ENCODE data around the gene EDIL3.
"Not testable (repeated sequence)": the region's sequence is repeated elsewhere in the genome, so short reads cannot be mapped to it uniquely, and the experiment has no call there.

The EDIL3 gene

DNA sequence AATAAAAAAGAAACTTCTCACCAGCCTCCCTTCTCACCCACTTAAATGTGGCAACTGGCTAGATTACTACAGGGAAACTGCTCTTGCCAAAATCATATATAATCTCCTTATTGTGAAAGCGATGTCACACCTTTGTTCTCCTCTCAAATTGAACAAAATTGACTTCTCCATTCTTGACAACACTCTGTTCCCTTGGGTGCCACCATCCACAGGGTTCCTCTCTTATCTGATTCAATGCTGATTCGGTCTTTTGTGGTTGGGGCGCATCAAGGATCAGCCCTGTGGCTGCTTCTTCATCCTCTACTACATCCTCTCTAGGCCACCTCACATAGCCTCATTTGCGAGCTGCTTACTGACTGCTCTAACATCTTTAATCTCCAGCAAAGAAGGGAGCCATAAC is 86.1 kb downstream of the EDIL3 start:
- no peak for DNase-seq

DNA sequence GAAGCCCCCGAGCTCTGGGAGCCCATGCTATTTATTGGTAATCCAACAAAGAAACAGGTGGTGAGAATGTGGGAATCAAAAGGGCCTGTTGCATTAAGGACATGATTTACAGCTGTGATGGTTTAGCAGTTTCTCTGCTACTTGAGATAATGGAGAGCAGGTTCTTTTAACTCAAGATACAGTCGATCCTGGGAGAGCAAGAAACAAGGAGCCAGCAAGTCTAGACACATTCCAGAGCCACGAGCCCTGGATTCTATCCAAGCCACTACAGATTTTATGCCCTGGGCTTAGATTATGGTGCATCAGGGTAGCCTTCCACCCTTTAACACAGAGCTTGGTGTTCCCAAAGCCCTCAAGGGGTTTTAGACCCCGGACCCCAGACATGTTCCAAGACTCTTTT is 87.0 kb downstream of the EDIL3 start:
- DNase-seq = not testable (repeated sequence)

DNA sequence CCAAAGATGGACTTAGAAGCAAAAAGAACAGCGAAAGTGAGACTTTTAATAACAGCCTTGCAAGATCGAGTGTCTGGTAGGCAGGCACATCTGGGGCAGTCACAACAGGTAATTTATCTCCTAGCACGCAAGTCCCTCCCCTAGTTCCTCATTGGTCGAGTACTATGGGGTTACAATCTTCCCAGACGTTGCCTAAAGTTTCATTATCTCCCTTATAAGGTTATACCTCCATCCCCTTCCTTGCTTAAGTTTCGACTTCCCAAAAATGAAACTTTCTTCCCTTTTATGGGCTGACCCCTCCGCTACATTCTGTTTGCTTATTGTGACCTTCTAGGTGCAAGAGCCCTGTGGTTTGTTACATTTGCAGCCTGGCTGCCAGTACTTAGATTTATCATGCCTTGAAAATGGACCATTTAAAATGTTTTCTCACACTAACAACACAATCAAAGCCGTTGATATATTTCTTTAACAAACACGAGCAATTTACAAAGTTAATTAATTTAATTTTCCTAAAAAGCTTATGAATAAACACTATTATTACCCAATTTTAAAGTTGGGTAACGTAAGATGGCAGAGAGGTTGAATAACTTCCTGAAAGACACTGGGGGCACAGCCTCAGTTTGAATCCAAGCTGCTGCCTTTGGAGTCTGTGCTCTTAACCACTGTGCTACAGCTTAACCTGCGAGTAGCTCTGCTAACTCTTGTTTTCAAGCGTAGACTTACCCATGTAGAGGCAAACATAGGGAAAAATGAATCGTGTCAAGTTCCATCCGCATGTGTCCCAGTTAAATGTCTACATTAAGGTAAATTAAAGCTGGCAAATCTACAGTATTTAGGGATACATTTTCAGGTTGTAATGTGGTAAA is 91.7 kb downstream of the EDIL3 start:
- DNase-seq = no peak

DNA sequence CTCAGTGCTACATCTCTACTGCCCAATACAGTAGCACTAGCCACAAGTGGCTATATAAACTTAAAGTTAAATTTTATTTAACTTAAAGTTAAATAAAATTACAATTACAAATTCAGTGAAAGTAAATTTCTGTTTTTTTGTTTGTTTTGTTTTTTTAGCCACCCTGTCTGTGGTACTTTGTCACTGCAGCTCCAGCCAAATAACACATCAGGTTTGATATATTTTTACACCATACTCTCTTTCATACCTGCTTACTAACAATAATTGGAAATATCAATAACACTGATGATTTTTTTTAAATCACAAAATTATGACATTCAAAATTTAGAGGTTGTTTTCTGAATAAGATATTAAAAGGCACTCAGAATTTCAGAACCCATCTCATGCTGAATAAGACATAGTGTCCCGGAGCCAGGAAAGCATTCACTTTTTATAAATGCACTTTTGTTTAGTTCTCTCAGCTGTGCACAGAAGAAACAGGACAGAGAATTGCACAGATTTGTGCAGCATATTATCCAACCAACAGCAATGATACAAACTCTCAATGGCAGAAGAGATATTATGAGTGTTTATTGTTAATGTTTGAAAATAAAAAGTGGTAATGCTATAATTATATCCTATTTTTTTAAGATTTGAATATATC is 92.6 kb downstream of the EDIL3 start:
- DNase-seq = no peak

DNA sequence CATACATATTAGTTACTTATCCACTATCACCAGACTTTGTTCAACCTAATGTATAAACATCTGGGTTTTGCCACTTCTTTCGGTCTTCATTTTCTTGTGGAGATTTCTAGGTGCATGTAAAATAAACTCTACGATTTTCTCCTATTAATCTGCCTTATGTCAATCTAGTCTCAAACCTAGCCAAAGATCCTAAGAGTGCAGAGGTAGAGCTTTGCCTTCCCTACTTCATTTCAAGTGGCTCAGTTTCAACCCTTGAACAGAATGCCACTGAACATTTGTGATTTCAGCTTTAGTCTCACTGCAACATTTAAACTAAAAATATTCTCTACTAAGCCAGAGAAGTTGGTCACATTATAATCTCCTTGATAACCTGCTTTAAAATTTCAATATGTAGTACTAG is 94.0 kb downstream of the EDIL3 start:
- no peak for DNase-seq

DNA sequence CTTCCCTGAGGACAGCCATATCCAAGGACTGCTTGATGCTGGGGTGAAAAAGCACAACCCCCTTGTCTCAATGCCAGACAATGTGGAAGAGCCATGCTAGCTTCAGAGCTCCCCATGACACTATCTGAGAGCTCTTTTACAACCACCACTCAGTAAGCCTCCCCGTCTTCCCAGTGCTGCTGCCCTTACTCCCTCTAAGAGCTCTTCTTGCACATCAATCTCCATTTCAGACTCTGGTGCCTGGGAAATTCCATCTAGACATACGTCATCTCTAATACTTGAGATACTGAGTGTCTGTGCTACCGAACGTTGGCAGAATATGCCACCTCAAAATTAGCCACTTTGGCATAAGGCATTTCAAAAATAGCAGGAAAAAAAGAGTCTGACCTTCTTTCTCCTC is 94.5 kb downstream of the EDIL3 start:
- DNase-seq = no peak

DNA sequence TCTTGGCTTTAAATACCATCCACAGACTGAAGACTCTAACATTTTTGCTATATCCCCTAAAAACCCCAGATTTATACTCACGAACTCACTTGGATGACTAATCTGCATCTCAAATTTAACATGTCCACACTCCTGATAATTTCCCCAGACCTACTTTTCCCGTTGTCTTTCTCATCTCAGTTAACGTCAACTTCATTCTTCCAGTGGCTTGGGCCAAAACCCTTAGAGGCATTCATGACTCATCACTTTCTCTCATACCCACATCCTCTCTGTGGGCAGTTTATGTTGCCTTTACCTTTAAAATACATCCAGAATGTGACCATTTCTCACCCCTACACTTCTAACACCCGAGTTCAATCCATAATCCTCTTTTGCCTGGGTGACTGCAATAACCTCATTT is 96.7 kb downstream of the EDIL3 start:
- DNase-seq = peak in 1 of 5 donors; percentile 0

DNA sequence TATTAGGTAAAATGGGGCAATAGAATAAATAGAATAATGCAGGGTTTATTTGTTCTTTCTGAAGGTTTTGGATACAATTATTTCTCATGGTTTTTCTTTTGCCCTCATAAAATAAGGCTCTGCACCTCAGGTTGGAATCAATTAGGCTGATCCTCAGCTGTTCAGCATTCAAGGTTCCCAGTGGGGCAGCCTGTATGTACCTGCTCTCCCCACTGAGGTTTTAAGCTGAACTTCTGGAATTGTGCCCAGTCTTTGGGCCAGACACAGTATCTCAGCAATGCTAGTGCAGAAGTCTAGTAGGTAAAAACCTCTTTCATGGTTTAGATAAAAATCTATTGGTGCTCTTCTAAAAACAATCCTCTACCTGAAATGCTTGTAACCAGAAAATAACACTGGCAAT is 98.0 kb downstream of the EDIL3 start:
- no peak for DNase-seq

DNA sequence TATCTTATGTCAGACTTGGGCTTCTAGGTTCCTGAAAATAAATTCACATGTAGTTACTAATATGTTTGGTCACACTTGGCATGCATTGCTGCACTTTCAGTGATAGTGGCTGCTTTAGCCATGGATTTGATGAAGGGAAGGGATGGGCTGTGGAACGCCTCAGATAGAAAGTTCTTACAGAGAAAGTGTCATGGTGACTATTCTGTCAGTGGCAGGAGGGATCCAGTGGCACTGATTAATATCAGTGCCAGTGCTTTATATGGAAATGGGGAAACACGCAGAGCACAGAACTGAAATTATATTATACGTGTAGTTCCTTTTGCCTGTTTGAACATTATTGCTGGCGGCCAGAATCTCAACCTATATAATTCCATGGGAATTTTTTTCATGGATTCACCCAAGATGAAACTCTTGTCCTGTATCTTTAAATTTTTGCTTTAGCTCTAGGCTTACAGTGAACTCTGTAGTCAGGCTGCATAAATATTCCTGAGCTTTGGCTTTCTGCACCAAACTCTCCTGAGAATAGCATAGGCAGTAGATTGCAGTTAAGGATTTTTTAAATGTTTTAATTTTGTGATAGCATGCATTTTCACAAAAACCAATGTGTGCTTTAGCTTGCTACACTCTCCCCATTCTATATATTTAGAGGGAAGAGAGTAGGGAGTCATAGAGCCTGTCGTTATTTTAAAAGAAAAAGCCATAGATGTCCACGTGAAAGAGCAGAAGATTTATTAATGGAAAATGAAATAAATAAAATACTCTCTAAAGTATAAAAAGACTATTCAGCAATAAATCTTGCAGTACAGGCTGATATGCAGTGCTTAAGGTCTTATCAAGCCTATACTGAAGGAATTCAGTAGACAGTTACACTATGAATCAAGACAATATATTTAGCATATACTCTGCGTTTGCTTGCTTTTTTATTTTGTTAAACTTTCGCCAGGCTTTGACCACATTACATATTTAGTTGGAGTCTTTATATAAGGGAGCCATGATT is 98.7 kb downstream of the EDIL3 start:
- no peak for DNase-seq

DNA sequence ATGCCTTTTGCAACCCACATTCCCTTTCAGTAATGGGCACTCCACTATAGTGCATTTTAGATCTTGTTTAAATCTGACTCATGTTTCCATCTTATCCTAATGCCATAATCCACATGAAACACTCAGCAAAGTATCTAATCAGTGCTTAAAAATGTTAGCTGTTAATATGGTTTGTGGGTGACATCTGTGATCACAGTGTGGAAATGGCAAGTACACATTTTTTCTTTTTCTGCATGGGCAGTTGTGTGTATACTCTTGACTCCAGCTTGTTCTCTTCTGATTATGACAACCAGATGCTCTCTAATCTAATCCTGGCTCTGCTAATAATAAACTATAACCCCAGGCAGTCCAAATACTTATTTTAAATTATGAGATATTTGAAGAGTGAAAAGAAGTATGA is 103.3 kb downstream of the EDIL3 start:
- no peak for DNase-seq

DNA sequence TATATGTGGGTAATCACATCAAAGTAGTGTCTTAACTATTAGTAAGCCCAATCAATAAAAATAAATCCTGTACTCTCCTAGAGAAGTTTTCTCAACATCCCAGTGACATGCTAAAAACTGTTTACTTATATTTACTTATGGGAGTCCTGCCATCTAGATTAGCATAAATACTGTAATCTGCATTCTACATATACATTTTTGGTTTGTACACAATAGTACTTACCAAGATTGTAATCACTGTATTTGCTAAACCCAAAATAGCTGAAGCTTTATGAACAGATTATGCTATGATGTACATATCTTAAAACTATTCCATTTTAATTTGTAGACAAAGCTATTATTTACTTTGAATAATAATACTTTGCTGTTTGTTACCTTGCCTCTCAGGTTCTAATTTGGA is 105.4 kb downstream of the EDIL3 start:
- no peak for DNase-seq

DNA sequence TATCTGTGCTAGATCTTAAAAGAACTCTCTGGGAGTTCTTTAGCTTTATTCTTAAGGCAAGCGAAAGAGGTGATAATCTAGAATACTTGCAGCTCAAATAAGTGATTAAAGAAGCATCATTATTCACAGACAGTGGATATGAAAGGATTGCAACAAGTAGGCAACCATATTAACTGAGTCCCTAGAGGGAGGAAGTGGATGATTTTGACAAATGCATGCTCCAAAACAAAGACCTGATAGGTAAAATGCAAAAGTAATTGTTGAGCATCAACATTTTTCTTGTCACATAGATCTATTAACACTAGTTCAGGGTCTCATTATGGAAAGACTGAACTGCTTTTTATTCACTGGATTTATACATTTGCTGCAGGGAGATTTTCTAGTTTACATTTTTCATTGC is 109.1 kb downstream of the EDIL3 start:
- no peak for DNase-seq

DNA sequence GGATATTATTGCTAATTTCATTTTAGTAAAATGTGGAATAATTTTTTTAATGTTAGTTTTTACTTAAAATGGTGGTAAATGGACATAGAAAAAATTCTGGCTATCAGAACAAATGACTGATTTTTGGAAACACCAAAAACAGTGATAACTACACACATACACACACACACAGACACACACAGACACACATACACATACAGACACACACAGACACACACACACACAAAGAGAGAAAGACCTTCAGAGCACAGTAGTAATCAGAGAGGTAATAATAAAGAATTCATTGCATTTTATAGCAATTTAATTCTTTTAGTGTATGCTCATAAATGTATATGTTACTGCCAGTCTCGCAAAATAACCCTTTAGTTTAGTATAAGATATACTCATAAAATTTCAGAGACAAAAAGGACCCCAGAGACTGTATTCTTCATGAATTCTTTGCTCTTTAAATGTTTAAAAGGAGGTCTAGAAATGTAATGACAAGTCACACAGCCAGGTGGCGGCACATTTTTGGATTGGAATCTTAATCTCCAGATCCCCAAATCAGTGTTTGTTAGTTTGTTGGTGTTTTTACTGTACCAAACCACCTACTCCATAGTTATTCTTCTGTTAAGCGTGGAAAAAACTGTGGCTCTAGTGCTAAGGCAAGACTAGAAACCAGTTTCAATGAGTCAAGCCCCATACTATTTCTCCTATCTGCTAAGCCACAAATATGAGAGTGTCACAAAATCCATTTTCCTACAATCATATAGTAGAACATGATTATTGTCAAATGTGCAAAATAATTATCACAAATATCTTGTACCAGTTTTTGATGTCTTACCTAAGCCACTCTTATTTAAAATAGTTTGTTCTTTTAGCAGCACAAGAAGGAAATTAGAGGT is 109.9 kb downstream of the EDIL3 start:
- DNase-seq = no peak

DNA sequence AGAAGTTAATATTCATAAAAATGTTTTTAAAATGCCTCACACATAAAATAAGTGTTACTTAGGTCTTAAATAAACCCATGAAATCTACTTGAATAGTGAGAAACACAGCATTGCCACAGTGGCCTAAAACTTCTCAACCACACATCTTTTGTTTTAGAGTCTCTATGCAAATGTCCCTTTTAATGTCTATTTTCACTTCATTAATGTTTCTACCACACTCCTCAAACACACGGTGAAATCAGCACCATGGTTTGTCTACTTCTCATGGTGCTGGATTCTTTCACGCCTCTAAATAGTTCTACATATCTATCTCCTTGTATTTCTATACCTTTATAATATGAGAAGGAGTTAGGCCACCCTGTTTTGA is 111.2 kb downstream of the EDIL3 start:
- DNase-seq = no peak

DNA sequence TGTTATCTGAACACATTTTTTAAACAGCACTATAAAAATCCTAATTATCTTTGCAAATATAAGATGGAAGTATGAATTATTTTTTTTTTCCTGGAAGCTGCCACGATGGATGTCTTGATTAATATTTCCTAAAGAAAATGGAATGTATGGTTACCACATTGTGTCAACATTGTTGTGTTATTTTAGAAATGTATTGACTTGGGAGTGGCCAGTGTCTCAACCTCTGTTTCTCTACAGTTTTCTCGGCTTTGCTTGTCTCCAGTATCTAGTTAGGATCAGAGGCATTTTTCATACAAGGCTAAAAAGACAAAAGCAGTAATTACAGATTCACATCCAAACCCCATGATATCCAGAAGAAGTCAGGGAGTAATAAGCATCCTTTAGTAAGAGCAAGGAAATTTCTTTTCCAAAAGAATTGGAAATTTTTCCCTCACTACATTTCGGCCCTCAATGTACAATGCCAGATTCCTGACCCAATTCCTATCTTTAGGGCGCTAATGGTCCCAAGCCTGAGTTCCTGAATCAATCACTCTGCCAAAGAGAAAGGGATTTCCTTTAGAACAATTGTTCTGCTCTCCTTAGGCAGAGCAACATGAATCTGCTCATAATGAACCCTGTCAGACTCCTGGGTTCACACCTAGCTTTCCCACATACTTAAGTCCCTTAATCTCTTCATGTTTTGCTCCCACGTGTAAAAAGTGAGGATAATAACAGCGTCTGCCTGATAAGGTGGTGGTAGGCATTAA is 111.7 kb downstream of the EDIL3 start:
- DNase-seq = no peak

DNA sequence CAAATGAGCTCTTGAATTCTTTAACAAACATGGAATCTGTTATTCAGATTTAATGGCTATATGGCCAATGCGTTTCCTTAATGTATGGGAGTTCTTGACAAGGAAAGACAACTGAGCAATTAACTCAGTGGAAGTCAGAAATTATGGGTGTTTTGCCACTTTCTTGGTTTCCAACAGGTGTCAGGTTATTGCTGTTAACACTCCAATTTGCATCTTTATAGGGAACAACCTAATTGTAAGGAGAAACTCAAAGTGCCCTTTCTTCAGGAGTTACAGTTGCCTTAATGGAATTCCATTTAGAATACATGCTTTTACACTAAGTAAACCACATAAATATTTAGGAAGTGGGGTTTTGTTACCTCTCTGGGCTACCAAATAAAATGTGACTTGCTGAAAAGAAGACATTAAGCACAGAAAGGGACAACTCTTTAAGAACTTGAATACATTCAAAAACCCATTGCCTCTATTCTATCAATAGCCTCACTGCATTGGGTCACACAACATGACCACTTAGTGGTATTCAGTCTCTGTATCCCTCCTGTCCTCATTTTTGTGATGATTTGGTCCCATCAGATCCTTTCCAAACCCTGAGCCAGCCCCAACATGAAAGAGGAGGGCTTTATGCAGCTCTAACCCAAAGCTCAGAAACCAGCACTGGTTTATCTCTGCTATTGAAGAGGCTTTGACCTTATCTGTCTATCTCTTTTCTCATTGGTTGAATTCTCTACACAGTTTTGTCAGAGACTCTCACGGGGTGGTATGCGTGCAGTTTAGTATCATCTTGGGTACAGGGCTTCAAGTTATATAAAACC is 118.7 kb downstream of the EDIL3 start:
- DNase-seq = no peak

DNA sequence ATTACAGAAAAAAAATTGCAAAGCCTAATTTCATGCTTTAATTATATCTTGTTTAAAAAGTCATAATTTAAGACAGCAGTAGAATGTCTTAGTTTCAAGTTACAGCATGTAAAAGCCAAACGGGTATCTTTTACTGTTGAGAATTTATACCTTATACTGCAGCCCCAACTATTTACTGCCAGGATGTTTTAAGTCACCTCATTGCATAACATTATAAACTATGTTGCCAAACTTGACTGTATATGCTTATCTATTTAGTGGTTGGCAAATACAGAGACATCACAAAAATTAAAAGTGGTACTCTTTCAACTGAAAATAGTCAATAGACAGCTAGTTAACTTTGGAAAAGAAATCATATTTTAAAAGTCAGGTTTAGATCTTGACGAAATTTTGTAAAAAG is 119.5 kb downstream of the EDIL3 start:
- no peak for DNase-seq

DNA sequence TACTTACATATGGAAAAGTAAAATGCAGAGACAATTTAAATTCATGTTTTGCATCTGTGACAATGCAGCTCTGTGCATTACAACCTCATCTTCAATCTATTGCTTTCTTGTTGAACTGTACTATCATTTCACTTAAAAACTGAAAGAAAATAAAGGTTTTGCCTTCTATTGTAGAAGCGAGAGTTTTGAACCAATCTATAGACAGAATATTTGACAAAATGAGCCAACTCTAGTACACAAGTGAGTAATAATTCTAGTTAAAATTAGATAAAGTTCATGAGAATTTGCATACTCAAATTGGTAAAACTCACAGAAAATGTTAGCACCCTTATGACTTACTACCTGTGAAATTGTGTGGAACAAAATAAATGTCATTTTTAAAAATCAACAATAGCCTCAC is 123.7 kb downstream of the EDIL3 start:
- DNase-seq = no peak

DNA sequence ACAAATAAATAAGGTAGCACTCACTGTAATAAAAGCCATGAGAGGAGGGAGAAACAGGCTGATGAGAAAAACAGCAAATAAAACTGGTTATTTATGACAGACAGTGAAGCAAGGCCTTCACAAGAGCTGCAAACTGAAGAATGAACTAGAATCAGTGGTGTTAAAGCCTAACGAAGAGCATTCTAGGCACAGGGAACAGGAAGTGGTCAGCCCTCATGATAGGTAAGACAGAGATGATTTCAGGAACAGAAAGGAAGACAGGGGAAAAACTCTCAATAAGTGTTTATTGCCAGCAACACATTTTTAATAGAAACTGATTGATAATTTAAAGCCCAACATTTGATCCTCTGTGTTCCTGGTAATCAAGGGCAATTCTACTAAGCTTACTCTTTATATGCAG is 124.5 kb downstream of the EDIL3 start:
- DNase-seq = no peak

DNA sequence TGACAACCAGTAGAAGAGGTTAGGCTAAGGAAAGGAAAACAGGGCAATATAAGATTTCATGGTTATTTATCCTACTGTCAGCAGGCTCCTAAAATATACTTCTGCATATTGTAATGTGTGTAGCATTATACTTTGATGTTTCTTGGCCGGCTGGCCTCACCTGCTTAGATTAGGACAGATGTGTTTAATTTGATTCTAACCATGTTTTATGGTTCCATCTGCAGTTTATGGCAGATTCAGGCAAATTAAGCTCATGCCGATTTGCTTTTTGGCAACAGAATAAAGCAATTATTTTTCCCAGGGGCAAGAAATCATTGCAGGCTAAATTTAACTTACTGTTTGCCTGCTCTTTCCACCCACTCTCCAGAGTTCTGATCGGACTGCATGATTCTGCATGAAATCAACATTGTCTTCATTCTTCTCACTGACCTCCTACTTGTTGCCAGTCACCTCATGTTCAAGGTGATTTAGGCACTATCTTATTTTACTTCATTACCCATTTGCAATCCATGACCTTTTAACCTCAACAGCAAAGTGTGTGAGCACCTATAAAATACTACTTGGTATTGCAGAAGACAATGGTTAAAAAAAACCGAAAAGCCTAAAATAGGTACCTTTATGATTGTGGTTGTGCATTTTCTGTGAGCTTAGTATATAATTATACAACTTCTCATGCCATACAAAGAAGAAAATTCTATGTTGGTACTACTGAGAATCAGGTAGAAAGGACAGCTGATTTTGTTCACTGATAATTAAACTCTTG is 125.2 kb downstream of the EDIL3 start:
- no peak for DNase-seq
